NCI-H460 (cell line): ENCODE data around the gene SLC5A9. TPM values are rescaled to one million over a fixed set of nuclear protein-coding genes. Genes with fewer than 3 reads are reported as not detected.

Experiments
- DNase-seq: peaks from one replicate; pipeline ENCODE4 v3.0.0-alpha.2; 2016; ENCODE audit warnings: low read depth; ENCODE audit errors: extremely low read depth
- polyA plus RNA-seq: library from polyadenylated mRNA; depleted of rRNA; stranded (reverse); fragments of >200 nt; gene quantifications from 2 replicates; pipeline ENCODE4 v1.2.3, GENCODE V29; 2014; cell fraction: nucleus; rRNA removed
- total RNA-seq: library from RNA; depleted of rRNA; stranded (reverse); fragments of >200 nt; shearing (Covaris generic); gene quantifications from 2 replicates; pipeline ENCODE4 v1.2.3, GENCODE V29; 2014; rRNA removed

Gene SLC5A9
- not detected in 2 replicates for total RNA-seq
- polyA plus RNA-seq = not detected in 2 replicates

- no peak for DNase-seq
Observed at GRCh38 chr1:48222501-48223242, at the start of gene SLC5A9. Gene SLC5A9 (plus strand): TSS chr1:48222716. CDS start chr1:48222737, 21 bp downstream.

DNA sequence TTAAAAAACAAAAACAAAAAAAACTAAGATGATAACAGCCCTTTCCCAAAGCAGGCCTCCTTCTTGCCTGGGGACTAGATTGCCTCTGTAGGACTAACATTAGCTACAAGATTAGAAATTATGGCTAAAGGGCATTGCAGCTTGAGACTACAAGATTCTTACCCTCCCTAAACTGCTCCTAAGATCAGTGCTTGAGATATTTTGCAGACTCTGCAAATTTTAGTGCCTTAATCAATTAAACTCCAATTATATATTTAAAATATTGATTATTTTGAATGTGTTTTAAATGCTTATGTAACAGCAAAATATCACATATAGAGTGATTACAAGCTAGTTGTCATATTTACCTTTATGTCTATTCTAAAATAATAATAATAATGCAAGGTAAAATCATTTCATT, 47.4 kb upstream of the SLC5A9 start:
- DNase-seq = no peak

DNA sequence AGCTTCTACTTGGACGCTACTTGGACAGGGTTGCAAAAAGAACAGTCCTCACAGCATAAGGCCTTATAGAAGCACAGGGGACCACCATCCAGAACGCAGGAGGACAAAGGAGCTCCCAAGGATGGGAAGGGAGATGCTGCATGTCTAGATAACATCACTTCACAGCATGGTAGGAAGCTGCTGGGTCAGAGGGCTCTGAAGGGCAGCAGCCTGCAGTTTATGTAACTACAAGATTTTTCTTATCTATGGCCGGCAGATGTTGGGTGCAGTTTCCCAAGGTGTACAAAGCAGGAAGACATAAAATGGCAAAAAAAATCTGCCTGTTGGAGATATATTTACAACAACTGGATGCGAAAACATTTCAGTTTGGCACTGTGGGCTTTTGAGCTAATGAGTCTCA, 45.3 kb upstream of the SLC5A9 start:
- DNase-seq = no peak

GRCh38 chr1:48181669-48182367, 40.7 kb upstream of the SLC5A9 start:
- DNase-seq = no peak

DNA sequence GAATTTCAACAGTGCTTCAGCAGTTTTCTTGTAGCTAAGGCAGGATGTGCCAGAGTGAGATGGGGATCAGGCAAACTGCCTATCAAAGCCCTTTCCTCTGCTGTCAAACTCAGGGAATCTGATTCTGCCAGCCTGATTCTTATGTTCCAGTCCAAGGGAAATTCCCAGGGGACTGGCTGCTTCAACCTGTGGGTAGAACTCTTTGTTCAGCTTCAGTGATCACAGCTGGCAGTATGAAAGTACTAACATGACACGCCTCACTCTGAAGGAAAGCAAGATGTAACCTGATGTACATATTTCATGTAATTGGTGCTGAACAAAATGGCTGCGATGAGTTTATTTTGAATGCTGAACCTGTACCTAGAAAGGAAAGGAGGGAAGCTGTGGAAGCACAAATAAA, 40.1 kb upstream of the SLC5A9 start:
- no peak for DNase-seq

GRCh38 chr1:48186306-48186839, 36.1 kb upstream of the SLC5A9 start:
- DNase-seq = no peak

DNA sequence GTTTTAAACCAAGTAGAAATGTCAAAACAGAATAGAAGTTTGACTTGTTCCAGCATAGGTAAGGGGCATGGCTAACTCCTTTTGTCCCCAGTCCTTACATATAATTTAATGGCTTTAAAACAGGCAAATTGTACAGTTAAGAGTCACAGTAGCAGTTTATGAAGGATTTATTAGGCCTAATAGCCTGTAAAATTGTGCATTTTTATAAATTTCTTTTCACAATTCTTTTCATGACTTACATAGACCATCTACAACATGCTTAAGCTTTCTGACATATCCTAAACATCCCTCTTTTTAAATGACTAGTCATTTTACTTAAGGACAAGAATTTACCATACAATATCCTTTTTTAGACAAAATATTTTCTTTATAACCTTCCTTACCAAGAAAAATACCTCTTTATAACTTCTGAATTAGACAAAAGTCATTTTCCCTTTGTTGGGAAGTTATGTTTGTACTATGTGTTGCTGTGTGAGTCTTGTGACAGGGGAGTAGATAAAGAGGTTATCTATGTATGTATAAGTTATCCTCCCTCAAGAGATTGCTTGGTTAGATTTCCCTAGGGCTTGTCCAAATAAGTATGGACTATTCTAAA, 34.5 kb upstream of the SLC5A9 start:
- no peak for DNase-seq

DNA sequence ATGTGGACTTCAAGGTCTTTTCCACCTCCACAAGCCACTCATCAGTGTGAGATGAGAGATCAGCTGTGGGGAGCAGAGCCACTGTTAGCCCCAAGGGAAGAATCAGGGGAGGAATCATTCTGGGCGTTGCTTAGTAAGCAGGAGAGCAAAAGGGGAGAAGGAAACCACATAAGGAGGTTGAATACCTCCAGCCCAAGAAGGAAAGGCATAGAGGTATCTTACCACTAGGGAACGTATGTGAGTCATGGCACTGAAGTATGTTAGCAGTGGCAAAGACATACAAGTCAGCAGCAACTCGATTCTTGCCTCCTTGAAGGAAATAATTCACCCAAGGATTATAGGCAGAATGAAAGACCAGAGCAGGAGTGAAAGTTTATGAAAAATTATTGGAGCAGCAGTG, 31.6 kb upstream of the SLC5A9 start:
- DNase-seq = no peak

GRCh38 chr1:48194801-48195200, 27.7 kb upstream of the SLC5A9 start:
- DNase-seq = no peak

GRCh38 chr1:48196237-48196636, 26.3 kb upstream of the SLC5A9 start:
- no peak for DNase-seq

GRCh38 chr1:48198970-48199369, 23.5 kb upstream of the SLC5A9 start:
- DNase-seq = no peak

DNA sequence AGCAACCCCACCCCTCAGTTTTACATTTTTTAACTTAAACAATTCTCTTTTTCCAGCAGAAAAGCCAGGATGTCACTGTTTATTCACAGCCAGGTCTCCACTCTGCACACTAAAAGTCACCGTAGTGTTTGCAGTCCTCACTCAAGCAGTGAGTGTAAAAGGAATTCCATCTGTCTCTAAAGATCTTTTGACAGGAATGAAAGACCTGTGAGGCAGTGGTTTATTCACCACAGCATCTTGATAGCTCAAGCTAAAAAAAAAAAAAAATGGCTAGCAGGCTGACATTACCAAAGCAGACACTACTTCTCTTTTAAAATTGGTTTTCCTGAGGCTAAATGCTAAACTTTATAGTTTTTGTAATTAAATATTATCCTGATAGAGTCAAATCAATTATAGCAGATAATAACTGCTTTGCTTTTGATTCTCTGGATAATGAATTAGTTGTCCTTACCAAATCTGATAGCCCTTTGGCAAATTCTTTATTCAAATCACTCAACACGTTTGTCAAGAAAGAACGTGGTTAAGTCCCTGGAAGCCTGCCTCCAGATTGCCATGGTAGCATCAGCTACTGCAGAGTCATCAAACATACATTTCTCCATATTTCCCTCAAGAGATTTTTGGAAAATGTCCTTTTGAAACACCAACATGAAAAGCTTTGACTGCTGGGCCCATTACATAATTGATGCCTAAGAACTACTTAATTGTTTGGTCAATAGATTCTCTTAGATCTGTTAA, 22.2 kb upstream of the SLC5A9 start:
- no peak for DNase-seq

- DNase-seq = peak; percentile 41
Observed at GRCh38 chr1:48202030-48202752, 20.3 kb upstream of the SLC5A9 start.

DNA sequence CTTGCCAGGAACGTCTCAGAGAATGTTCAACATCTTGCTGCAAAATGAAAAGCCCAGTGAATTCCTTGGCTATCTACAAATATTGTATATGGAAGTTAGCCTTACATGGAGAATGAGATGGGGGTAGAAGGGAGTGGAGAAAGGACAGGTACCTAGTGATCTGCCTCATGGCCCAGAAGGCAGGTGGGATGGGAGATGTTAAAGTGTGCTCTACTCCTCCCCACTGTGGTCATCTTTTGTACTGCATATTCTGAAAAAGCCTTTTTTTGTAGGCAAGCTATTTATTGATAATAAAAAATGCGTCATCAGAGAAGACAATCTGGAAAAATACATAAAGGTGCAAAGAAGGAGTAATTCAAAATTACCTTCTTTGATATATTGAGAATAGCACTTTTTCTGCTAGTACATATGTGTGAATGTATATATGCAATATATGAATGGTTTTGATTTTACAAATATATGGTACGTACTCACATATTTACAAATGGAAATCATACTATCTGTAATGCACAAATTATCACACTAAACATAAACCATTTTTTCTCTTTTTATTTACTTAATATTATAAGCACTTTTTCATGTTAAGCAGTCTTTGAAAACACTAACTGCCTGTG, 19.1 kb upstream of the SLC5A9 start:
- peak; percentile 26 for DNase-seq

- DNase-seq = no peak
Observed at GRCh38 chr1:48205522-48205921, 17.0 kb upstream of the SLC5A9 start.

GRCh38 chr1:48206371-48206770, 16.1 kb upstream of the SLC5A9 start:
- no peak for DNase-seq

- DNase-seq = no peak
Observed at GRCh38 chr1:48207131-48207530, 15.4 kb upstream of the SLC5A9 start.

- no peak for DNase-seq
Observed at GRCh38 chr1:48207536-48208075, 14.9 kb upstream of the SLC5A9 start.

- no peak for DNase-seq
Observed at GRCh38 chr1:48208251-48208650, 14.3 kb upstream of the SLC5A9 start.
